Measurements from ENCODE around the gene MGA. TPM values are rescaled to one million over a fixed set of nuclear protein-coding genes. Genes with fewer than 3 reads are reported as not detected.

MGA gene
- total and polyA plus RNA-seq, 2 experiments from 2014 or later, result 42.6 to 58.9 TPM

DNA sequence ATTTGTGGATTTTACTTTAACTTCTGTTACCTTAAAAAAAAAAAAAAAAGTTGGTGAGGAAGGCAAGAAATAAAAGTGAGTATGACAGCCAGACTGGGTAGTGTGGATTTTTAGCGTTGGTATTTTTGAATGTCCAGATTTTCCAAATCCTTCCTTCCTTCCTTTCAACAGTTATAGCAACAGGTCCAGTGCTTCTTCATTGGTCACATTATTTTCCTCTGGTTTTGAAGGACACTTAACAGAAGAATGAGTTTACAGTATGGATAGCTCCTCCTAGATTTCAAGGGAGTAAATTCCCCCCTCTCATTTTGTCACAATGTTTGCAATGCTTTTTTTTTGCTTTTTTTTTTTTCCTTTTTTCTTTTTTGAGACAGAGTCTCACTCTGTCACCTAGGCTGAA lies 120.5 kb downstream of the MGA start (continued):
- TF ChIP-seq NANOG (IDR thresholded peaks at IDR 0.05; ENCODE audit: borderline replicate concordance) (no peak), CREB1 (CRISPR knock-in tag; IDR thresholded peaks at IDR 0.05; ENCODE audit: low read depth) (no peak), EZH2 (IDR thresholded peaks at IDR 0.05; ENCODE audit: low read depth, unreplicated experiment) (no peak), CTCF (conservative IDR thresholded peaks at IDR 0.05; ENCODE audit: low read depth in 2 of 2) (no peak), JUNB (IDR thresholded peaks at IDR 0.05; ENCODE audit: unreplicated experiment) (no peak), ZNF114 (CRISPR knock-in tag; IDR thresholded peaks at IDR 0.05) (no peak), ZNF331 (CRISPR knock-in tag; IDR thresholded peaks at IDR 0.05; ENCODE audit: low read depth) (no peak), STAT1 (IDR thresholded peaks at IDR 0.05; ENCODE audit: unreplicated experiment) (no peak), EZH2phosphoT487 (IDR thresholded peaks at IDR 0.05; ENCODE audit: unreplicated experiment) (no peak)
- TF ChIP-seq, protein P1, sequence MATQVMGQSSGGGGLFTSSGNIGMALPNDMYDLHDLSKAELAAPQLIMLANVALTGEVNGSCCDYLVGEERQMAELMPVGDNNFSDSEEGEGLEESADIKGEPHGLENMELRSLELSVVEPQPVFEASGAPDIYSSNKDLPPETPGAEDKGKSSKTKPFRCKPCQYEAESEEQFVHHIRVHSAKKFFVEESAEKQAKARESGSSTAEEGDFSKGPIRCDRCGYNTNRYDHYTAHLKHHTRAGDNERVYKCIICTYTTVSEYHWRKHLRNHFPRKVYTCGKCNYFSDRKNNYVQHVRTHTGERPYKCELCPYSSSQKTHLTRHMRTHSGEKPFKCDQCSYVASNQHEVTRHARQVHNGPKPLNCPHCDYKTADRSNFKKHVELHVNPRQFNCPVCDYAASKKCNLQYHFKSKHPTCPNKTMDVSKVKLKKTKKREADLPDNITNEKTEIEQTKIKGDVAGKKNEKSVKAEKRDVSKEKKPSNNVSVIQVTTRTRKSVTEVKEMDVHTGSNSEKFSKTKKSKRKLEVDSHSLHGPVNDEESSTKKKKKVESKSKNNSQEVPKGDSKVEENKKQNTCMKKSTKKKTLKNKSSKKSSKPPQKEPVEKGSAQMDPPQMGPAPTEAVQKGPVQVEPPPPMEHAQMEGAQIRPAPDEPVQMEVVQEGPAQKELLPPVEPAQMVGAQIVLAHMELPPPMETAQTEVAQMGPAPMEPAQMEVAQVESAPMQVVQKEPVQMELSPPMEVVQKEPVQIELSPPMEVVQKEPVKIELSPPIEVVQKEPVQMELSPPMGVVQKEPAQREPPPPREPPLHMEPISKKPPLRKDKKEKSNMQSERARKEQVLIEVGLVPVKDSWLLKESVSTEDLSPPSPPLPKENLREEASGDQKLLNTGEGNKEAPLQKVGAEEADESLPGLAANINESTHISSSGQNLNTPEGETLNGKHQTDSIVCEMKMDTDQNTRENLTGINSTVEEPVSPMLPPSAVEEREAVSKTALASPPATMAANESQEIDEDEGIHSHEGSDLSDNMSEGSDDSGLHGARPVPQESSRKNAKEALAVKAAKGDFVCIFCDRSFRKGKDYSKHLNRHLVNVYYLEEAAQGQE (IDR thresholded peaks at IDR 0.05; ENCODE audit: unreplicated experiment), result no peak

DNA sequence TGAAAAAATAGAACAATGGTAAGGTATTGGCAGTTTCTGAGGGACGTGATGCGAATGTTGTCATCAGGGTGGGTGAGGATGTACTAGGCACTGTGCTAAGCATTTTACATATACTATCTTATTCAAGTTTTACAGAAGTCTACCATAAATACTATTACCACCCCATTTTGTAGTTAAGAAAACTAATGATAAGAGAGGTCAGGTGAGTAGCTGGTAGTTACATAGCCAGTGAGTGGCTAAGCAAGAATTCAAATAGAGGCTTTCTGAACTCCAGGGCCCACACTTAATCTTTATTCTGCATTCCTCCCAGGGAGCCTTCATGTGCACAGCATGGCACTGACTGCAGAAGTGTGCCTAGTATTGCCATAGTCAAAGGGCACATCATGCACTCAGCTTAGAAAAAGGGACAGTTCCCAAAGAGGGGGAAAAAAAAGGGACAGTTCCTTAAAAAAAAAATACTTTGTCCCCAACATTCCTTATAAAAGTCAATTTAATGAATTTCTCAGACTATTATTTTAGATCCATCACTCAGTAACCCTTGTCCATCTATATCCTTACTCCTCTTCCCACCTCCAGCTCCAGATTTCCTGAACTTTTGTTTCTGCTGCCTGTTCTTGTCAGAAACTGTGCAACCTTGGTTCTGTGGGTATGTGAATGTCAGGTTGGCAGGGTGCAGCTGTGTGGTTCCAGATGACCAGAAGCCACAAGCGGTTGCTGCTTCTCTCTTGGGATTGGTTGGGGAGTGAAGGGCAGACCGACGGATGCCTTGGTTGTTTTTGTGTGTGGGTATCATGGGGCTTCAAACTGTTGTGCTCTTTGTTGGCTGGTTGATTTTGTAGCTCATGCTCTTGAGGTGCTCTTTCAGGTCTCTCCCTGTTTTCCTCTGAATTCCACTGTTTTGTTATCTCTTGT lies 122.4 kb downstream of the MGA start:
- TF ChIP-seq EZH2phosphoT487 (IDR thresholded peaks at IDR 0.05; ENCODE audit: unreplicated experiment) (no peak), NANOG (IDR thresholded peaks at IDR 0.05; ENCODE audit: borderline replicate concordance) (no peak), ZNF331 (CRISPR knock-in tag; IDR thresholded peaks at IDR 0.05; ENCODE audit: low read depth) (no peak), JUNB (IDR thresholded peaks at IDR 0.05; ENCODE audit: unreplicated experiment) (no peak), EZH2 (IDR thresholded peaks at IDR 0.05; ENCODE audit: low read depth, unreplicated experiment) (no peak), STAT1 (IDR thresholded peaks at IDR 0.05; ENCODE audit: unreplicated experiment) (no peak), CREB1 (CRISPR knock-in tag; IDR thresholded peaks at IDR 0.05; ENCODE audit: low read depth) (no peak)
- TF ChIP-seq, protein P1 (IDR thresholded peaks at IDR 0.05; ENCODE audit: unreplicated experiment), result no peak
- Histone ChIP-seq H3K36me3 (ENCODE audit: insufficient read depth) (no peaks in the 10 kb centered on the region), H3K4me1 (ENCODE audit: insufficient read depth) (peaks cover 4% of the 10 kb centered on the region; the same call in 1 of the 2 replicates), H3F3A (replicated peaks; ENCODE audit: low read depth) (no peaks in the 10 kb centered on the region), H3K27ac (ENCODE audit: low read depth) (no peak overlapping the region), H3K27me3 (ENCODE audit: insufficient read depth) (no peaks in the 10 kb centered on the region), H3K79me2 (replicated peaks; ENCODE audit: insufficient read depth) (peaks cover 22% of the 10 kb centered on the region; the same call in 1 of the 2 replicates), H3K4me2 (no peak overlapping the region), H4K20me1 (replicated peaks; ENCODE audit: insufficient read depth) (no peaks in the 10 kb centered on the region), H2AFZ (no peak overlapping the region), H3K9me2 (ENCODE audit: insufficient read depth) (no peaks in the 10 kb centered on the region), H3K4me3 (no peak overlapping the region)
- H3K27me3 Mint-ChIP-seq (ENCODE audit: insufficient read depth, low read depth, poor library complexity), result peaks cover 2% of the 10 kb centered on the region
- ATAC-seq (peak; percentile 68), DNase-seq (ENCODE audit: low spot score) (no peak)
- H3K4me1 Mint-ChIP-seq, result peaks cover 32% of the 10 kb centered on the region
- no peaks in the 10 kb centered on the region for H3K9me3 Mint-ChIP-seq
- H3K27ac Mint-ChIP-seq, result no peak overlapping the region
- no peak overlapping the region for H3K4me3 Mint-ChIP-seq
- H3K36me3 Mint-ChIP-seq (ENCODE audit: low read depth), result no peaks in the 10 kb centered on the region
